MM.1S (cell line): Measurements from ENCODE around the gene F2.

Experiments used
- DNase-seq: peaks from one replicate; pipeline ENCODE4 v3.0.0-alpha.2; 2015
- H2AFZ ChIP-seq: fragments of 300-600 bp; sonication (generic); 2 replicates; pipeline ENCODE4 v1.6.0; 2016; ENCODE audit warnings: antibody characterized with exemption, low read length
- H3F3A ChIP-seq: fragments of 300-600 bp; sonication (generic); 2 replicates; pipeline ENCODE4 v1.6.1; 2016; ENCODE audit warnings: mild to moderate bottlenecking, antibody characterized with exemption, low read length, moderate library complexity, mixed read lengths; ENCODE audit not compliant: insufficient read depth
- H3K27ac ChIP-seq: fragments of 300-600 bp; sonication (generic); 2 replicates; pipeline ENCODE4 v1.5.1; 2016; ENCODE audit warnings: mild to moderate bottlenecking, low read length
- H3K27me3 ChIP-seq: fragments of 300-600 bp; sonication (generic); replicated peaks from 2 replicates; pipeline ENCODE4 v1.6.0; 2016; ENCODE audit warnings: low read length; ENCODE audit not compliant: insufficient read depth
- H3K36me3 ChIP-seq: fragments of 300-600 bp; sonication (generic); replicated peaks from 2 replicates; pipeline ENCODE4 v1.6.1; 2016; ENCODE audit warnings: mild to moderate bottlenecking, low read length, mixed read lengths; ENCODE audit not compliant: insufficient read depth
- H3K4me1 ChIP-seq: fragments of 300-600 bp; sonication (generic); 2 replicates; pipeline ENCODE4 v1.6.1; 2016; ENCODE audit warnings: low read length, mixed read lengths
- H3K4me2 ChIP-seq: fragments of 300-600 bp; sonication (generic); 2 replicates; pipeline ENCODE4 v1.6.0; 2016; ENCODE audit warnings: low read depth, low read length
- H3K4me3 ChIP-seq: fragments of 300-600 bp; sonication (generic); 2 replicates; pipeline ENCODE4 v1.5.1; 2016; ENCODE audit warnings: low read length, mixed read lengths
- H3K79me2 ChIP-seq: fragments of 300-600 bp; sonication (generic); 2 replicates; pipeline ENCODE4 v1.6.1; 2016; ENCODE audit warnings: mixed run types, low read length, mixed read lengths
- H3K9ac ChIP-seq: fragments of 300-600 bp; sonication (generic); 2 replicates; pipeline ENCODE4 v1.6.1; 2016; ENCODE audit warnings: low read length, mixed read lengths
- H3K9me2 ChIP-seq: fragments of 300-600 bp; sonication (generic); replicated peaks from 2 replicates; pipeline ENCODE4 v1.6.1; 2016; ENCODE audit warnings: mild to moderate bottlenecking, low read length, mixed read lengths; ENCODE audit not compliant: insufficient read depth
- H3K9me3 ChIP-seq: fragments of 300-600 bp; sonication (generic); replicated peaks from 2 replicates; pipeline ENCODE4 v1.6.1; 2016; ENCODE audit warnings: mild to moderate bottlenecking, low read length, mixed read lengths; ENCODE audit not compliant: insufficient read depth
- H4K20me1 ChIP-seq: fragments of 300-600 bp; sonication (generic); 2 replicates; pipeline ENCODE4 v1.6.1; 2016; ENCODE audit warnings: mild to moderate bottlenecking, low read length, moderate library complexity, mixed read lengths; ENCODE audit not compliant: insufficient read depth
- EZH2 ChIP-seq: fragments of 300-600 bp; sonication (generic); optimal IDR thresholded peaks from 2 replicates; pipeline ENCODE3; 2017; ENCODE audit warnings: low read depth, mild to moderate bottlenecking, antibody characterized with exemption, low read length, mixed read lengths
- EZH2phosphoT487 ChIP-seq: fragments of 300-600 bp; sonication (generic); IDR thresholded peaks from 2 replicates; pipeline ENCODE4 v1.6.1; 2018; ENCODE audit warnings: antibody characterized with exemption, low read length
- TF ChIP-seq, protein P1 (sequence below): fragments of 300-600 bp; sonication (generic); IDR thresholded peaks from 2 replicates; pipeline ENCODE4 v1.5.1; 2016; ENCODE audit warnings: antibody characterized with exemption, low read length, mixed read lengths

F2 gene

GRCh38 chr11:46718155-46719019 lies 626 bp upstream of the F2 start:
- H3F3A ChIP-seq = no peaks in the 10 kb centered on the region
- no peaks in the 10 kb centered on the region for H3K9me2 ChIP-seq
- no peak overlapping the region for H3K4me2 ChIP-seq
- 0 out of 2 replicates have a peak overlapping the region, but pooled peaks have one; percentile 29 for H2AFZ ChIP-seq
- no peaks in the 10 kb centered on the region for H3K36me3 ChIP-seq
- no peaks in the 10 kb centered on the region for H3K4me1 ChIP-seq
- no peaks in the 10 kb centered on the region for H3K27me3 ChIP-seq
- no peak for DNase-seq
- no peak for TF ChIP-seq EZH2phosphoT487
- TF ChIP-seq, protein P1, sequence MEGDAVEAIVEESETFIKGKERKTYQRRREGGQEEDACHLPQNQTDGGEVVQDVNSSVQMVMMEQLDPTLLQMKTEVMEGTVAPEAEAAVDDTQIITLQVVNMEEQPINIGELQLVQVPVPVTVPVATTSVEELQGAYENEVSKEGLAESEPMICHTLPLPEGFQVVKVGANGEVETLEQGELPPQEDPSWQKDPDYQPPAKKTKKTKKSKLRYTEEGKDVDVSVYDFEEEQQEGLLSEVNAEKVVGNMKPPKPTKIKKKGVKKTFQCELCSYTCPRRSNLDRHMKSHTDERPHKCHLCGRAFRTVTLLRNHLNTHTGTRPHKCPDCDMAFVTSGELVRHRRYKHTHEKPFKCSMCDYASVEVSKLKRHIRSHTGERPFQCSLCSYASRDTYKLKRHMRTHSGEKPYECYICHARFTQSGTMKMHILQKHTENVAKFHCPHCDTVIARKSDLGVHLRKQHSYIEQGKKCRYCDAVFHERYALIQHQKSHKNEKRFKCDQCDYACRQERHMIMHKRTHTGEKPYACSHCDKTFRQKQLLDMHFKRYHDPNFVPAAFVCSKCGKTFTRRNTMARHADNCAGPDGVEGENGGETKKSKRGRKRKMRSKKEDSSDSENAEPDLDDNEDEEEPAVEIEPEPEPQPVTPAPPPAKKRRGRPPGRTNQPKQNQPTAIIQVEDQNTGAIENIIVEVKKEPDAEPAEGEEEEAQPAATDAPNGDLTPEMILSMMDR = no peak
- TF ChIP-seq EZH2 = no peak
- H3K9ac ChIP-seq = no peak overlapping the region
- no peaks in the 10 kb centered on the region for H3K79me2 ChIP-seq
- no peaks in the 10 kb centered on the region for H3K9me3 ChIP-seq
- no peak overlapping the region for H3K4me3 ChIP-seq
- no peak overlapping the region for H3K27ac ChIP-seq
- H4K20me1 ChIP-seq = no peaks in the 10 kb centered on the region

- Histone ChIP-seq H3K4me2 (no peak overlapping the region), H3K4me3 (no peak overlapping the region), H2AFZ (no peak overlapping the region), H3K27ac (no peak overlapping the region), H4K20me1 (no peaks in the 10 kb centered on the region), H3K9me3 (no peaks in the 10 kb centered on the region), H3K9ac (no peak overlapping the region), H3K79me2 (no peaks in the 10 kb centered on the region), H3F3A (no peaks in the 10 kb centered on the region), H3K27me3 (no peaks in the 10 kb centered on the region), H3K9me2 (no peaks in the 10 kb centered on the region), H3K36me3 (no peaks in the 10 kb centered on the region), H3K4me1 (no peaks in the 10 kb centered on the region)
- no peak for TF ChIP-seq EZH2phosphoT487
- TF ChIP-seq, protein P1 = no peak
- TF ChIP-seq EZH2 = no peak
- no peak for DNase-seq
Observed at GRCh38 chr11:46719543-46720218, 668 bp downstream of the F2 start.

DNA sequence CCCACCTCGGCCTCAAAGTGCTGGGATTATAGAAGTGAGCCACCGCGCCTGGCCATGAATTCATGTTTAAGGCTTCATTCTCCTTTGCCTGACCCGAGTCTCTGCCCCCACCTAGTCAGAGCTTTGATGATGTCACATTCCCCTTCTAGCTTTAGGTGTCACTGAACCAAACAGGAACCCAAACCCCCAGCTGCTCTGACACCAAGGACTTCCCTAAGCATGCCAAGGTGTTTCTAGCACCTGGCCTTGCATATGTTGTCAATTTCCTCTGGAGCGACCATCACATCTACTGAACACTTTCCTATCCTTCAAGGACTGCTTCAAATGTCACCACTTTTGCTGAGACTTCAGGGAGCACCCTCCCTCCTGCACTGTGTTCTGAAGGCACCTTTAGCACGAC lies 2.3 kb downstream of the F2 start:
- no peak for TF ChIP-seq EZH2
- no peak for TF ChIP-seq EZH2phosphoT487
- TF ChIP-seq, protein P1 = no peak
- Histone ChIP-seq H3K4me1 (no peaks in the 10 kb centered on the region), H2AFZ (no peak overlapping the region), H3K4me2 (no peak overlapping the region), H3K27ac (no peak overlapping the region), H3K4me3 (no peak overlapping the region), H3F3A (no peaks in the 10 kb centered on the region), H3K36me3 (no peaks in the 10 kb centered on the region), H3K9ac (no peak overlapping the region), H3K9me3 (no peaks in the 10 kb centered on the region), H4K20me1 (no peaks in the 10 kb centered on the region), H3K9me2 (no peaks in the 10 kb centered on the region), H3K79me2 (no peaks in the 10 kb centered on the region), H3K27me3 (no peaks in the 10 kb centered on the region)
- no peak for DNase-seq
